Left hindlimb (tissue), 1 donor: ENCODE results near the gene RBM43.
"Not testable (repeated sequence)": the region's sequence is repeated elsewhere in the genome, so short reads cannot be mapped to it uniquely, and the experiment has no call there.

ENCODE experiments used
- DNase-seq: peaks from one replicate; pipeline ENCODE4 v3.0.0-alpha.2; 2018

Gene RBM43

DNA sequence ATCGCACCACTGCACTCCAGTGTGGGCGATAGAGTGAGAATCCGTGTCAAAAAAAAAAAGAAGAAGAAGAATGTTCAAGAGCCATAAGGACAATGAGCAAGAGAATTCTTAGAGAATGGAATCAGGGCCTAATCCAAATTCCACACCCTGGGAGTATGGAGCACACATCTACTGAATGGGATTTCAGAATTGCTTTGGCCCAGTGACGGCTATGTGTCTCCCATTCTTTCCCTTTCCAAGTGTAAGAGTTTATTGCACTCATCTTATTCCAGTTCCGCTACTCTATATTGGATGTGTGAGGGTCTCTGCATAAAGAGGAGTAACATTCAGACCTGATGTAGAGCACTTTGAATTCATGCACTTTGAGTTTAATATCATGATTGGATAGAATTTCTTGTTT, 5.9 kb upstream of the RBM43 start:
- no peak for DNase-seq

DNA sequence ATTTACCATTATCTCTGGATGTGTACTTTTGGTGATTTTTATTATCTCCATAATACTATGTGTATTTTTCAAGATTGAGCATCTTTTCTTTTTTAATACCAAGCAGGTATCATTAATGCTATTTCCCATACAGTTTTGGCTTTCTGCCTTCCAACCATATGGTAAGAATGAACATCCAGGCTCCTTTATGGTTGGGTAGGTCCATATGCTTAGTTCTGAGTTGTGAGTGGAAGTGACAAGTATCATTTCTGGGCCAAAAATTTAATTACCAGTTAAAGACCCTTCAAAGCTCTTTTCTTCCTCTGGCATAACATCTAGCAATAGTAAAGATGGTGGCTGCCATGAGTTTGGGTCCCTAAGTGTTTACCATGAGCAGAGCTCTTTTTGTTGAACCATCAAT, 4.3 kb upstream of the RBM43 start:
- no peak for DNase-seq

DNA sequence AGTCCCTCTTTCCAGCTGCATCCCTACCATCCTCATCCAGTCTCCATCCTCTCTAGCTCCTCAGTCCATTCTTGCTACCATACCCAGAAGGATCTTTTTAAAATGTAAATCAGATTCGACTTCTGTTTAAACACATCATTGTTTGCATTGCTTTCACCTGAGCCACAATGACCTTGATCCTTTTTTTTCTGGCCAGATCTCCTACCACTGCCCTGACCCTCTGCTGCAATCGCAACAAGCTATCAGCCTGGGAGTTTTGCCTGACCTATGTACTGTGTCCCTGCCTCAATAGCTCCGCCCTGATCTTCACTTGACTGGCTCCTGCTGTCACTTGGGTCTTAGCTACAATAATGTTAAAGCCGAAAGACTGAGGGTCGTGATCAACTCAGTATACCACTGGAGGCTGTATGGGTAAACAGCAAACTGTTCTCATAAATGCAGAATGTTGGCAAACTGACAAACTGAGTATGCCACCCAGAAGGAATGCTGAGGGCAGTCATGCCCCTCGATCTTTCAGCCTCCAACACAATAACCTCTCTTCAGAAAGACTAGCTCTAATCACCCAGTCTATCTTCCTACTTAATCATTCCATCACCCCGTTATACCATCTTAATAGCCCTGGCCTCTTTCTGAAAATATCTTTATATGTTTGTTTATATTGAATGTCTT, 2.6 kb upstream of the RBM43 start:
- no peak for DNase-seq

DNA sequence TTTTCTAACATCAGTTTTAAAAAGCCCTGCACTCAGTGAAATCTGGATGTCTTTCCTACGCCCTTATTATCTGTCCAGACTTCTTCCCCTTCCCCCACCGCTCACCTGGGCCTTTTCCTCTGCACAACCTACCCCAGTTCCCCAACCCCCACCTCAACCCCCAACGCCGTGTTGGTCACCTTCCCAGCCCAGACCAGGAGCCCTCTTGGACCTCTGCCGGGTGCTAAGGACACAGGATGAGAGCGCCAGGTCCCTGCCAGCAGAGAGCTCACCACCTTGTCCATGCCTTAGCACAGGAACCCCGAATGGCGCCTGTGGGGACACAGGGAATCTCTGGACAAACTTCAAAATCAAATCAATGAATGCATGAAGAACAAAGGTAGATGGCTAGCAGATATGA, 966 bp upstream of the RBM43 start:
- no peak for DNase-seq

DNA sequence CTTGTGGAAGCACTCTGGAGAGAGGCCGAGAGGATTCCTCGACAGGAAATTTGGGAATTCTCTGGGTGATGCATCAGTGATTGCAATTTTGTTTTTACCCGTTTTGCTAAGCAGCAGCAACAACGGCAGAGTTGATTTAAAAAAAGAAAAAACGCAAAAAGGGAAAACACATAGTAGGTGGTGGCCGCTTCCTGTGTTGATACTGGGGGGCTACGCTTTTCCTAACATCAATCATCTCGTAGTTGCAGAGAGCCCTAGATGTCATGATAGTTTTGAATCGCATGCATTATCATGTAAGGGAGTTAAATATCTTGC, 271 bp upstream of the RBM43 start:
- no peak for DNase-seq

DNA sequence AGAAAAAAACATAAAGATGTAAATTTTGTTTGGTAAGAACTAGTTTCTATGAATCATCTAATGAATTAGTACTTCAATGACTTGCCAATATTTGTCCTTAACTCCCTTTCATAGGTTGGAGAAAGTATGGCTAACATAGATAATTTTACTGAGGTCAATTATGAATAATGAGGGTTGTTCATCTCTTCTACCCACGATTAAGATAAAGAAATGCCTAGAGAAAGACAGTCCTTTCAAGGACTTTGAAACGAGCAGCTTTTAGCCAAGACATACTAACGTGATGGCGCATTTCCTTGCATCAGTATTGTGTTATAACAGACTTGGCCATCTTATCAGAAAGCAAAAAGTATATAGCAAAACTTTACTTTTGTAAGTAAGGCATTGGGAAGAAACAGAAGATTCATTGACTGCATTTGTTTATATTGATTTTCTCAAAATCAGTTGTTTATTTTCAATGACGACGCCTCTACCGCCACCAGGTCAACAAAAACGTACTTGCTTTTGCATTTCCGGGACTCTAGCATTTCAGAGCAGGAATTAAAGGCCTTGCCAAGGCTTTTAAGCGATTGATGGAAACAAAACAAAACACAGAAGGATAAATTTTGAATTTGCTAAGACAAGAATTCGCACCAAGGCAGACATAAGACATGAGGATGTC, 961 bp downstream of the RBM43 start:
- DNase-seq = no peak

DNA sequence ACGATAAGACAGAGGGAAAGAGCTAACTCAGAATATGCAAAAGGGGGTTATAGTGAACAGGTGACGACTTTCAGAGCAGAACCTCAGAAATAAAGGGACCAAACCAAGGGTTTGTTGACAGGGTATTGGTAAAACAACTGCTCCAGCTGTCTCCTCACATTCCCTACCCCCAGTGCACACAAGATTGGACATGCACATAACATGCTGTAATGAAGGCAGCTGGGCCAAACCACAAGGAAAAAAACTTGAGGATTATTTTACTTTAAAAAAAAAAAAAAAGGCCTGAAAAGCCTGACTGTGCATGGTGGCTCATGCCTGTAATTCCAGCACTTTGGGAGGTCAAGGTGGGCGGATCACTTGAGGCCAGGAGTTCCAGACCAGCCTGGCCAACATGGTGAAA, 3.5 kb downstream of the RBM43 start:
- no peak for DNase-seq

DNA sequence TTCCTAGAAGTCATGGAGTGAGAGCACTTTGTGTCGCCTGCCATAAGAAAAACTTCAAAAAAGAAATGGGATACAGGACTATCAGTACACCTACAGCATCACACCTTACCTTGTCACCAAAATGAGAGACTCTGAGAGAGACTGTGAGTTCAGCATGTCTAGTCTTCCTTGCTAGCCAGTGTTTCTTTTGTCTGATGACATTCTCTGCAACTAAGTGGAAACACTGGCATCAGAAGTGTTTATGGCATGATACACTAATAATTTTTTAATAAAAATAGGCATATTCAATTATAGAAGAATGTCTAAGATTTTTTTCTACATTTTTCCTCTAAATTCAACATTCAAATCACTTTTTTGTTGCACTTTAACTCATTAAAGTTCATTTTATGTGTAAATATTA, 9.0 kb downstream of the RBM43 start:
- no peak for DNase-seq

DNA sequence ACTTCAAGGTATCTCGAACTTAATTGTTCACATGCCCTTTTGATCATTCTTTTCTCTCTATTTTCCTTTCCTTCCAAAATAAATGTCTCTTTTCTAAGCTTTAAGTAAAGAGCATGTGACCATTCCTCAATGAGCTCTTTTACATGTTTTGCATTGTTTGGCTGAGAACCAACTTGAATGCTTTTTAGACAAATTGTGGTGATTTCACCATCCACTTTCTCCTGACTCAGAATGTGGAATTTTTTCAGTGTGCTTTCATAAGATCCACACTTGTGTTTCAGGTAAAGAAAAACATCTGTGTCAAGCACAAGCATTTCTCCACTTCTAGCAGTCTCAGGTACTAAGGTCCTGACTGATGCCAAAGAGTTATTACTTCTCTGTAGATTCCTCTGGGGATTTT, 10.7 kb downstream of the RBM43 start:
- DNase-seq = no peak

DNA sequence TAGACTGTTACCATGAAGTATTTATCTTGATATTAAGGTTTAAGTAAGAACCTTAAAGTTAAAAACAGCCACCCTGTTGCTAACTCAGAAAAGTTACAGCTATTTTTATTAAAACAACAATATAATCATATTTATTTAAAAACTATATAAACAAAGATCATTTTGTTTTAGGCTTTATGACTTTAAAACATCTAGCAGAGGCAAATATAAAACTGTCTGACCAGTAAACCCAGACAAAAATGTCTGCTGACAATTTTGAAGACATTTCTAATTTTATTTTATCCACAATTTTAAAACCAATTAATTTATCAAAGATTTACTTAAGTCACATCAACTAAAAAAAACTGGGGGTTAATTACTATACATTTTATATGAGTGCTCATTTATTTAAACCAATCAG, 14.2 kb downstream of the RBM43 start:
- DNase-seq = no peak

DNA sequence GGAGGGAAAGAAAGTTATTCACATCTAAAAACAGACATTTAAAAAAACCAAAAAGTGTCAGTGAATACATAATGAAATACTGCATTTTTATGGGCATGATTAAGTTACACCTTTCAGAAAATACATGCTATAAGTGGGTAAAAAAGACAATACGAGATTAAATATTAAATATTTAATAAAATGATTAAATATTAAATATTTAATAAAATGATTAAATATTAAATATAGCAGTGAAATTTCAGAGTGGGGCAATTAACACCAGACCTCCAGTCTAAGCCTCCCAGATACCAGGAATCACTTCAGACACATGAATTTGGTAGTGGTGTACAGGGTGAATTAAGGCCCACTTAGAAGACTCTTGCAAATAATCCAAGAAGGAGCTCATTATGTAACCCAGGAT, 15.5 kb downstream of the RBM43 start:
- no peak for DNase-seq

DNA sequence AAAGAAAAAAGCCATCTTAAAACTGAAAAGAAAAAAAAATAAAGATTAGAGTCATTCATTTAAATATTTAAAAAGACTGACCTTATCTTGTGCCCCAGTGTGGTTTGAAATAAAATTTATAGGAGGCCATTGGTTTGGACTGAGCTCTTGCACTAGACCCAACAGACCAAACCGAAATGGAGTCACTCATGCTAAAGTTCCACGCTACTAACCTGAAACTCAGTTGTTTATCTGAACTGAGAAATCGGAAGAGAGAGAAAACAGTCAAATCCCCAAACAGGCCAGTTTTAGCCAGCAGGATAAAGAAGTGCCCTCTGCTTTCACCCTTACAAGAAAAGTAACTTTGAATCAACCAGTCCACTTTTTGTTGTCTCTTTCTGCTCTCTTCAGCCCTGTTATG, 18.2 kb downstream of the RBM43 start:
- no peak for DNase-seq

DNA sequence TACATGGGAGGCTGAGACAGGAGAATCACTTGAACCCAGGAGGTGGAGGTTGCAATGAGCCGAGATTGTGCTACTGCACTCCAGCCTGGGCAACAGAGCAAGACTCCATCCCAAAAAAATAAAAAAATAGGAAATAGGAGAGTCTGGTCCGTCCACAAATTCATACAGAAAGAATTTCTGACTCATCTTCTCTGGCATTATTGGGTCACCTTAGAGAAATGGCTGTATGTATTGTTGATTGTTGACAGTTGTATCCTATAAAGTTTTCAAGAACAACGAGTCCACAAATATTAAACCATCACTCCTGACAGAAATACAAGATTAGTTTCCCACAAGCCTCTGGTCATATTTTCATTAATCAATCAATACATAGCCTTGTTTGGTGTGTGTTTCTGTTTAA, 20.4 kb downstream of the RBM43 start:
- DNase-seq = no peak

DNA sequence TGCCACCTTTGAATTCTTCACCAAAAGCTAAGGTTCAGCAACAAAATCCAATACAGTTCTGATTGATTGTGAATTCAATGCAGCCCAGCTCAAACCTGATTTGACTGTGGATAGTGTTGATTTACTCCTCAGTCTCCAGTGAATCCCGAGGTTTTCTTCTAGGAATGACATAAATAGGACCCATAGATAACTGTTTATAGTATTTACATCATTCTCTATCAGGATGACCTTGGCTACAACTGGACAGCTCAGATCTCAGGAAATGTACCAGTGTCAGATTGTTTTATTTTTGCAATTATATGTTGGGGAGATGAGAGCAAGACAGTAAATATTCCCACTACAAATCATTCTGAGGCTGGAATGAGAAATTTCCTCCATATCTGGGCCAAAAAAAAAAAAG, 21.2 kb downstream of the RBM43 start:
- no peak for DNase-seq

DNA sequence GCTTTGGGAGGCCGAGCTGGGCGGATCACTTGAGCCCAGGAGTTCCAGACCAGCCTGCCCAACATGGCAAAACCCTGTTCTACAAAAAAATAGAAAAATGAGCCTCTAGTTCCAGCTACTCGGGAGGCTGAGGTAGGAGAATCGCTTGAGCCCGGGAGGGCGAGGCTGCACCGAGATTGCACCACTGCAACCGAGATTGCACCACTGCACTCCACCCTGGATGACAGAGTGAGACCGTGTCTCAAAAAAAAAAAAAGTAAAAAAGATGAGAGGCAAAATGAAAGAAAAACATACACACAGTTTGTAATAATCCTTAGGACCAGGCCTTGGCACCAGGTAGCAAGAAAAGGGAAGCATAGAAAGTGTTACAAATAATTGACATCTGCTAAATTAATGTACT, 22.0 kb downstream of the RBM43 start:
- no peak for DNase-seq

DNA sequence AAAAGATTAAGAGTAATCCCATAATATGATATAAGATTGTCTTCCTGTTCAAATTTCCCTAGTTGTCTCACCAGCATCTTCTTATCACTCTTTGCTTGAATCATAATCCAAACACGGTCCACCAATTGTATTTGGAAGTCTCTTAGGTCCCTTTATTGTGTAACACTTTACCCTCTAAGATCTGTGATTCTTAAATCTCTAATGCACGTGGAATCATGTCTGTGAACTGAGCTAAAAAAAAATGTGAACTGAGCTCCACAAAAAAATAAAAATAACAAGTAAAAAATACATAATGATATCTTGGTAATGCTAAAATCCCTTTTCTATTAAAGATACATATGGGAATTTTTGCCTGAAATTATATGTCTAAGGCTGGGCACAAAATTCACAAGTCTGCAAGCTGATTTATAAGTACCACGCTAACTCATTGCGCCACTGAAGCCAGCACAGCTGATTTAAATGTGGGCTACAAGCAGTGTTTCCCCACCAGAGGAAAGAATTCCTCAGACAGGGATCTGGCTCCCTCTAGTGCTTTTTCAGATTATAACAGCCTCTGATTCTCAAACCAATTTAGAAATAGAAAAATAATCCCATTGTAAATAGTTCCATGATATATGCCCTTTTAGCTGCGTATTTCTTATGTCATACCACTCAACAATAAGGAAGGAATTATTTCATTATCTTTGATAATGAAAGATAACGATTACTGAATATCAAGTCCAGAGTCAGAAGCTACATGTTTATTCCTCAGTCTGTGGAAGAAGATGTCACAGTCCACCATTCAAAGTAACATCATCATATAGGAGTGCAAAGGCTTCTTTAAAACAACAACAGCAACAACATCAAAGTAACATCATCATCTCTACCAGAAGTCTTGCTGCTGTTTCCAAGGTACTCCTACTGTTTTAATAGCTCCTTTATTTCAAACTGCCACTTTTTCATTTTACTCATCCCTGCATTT, 22.9 kb downstream of the RBM43 start:
- peak; percentile 60 for DNase-seq

DNA sequence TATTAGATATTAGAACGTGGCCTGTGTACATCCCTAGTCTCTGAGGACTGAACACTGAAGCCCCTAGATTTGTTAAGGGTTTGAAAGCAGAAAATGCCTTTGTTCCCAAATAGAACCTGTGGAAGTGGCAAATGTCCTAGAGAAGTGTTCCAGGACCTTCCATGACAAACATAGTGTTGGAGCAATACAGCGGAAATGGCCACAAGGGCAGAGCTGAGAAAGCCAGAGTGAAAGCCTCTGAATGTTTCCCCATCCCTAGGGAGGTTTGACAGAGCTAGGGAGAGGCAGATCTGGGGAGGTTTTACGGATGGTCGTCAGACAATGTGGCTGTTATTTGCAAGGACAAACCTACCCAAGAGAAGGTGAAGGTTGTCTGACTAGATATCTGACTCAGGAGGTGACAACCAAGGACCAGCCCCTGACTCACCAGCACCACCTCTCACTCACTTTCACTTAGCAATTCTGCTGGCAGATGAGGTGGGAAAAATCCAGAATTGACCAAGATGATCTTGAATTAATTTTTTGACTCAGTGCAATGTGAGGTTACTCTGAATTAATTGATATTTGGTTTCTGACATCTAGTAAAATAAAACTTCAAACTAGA, 24.1 kb downstream of the RBM43 start:
- no peak for DNase-seq

DNA sequence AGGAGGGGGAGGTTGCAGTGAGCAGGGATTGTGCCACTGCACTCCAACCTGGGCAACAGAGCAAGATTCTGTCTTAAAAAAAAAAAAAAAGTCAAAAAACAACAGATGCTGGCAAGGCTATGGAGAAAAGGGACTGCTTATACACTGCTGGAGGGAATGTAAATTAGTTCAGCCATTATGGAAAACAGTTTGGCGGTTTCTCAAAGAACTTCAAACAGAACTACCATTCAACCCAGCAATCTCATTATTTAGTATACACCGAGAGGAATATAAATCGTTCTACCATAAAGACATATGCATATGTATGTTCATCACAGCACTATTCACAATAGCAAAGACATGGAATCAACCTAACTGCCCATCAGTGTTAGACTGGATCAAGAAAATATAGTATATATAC, 27.9 kb downstream of the RBM43 start:
- not testable (repeated sequence) for DNase-seq

DNA sequence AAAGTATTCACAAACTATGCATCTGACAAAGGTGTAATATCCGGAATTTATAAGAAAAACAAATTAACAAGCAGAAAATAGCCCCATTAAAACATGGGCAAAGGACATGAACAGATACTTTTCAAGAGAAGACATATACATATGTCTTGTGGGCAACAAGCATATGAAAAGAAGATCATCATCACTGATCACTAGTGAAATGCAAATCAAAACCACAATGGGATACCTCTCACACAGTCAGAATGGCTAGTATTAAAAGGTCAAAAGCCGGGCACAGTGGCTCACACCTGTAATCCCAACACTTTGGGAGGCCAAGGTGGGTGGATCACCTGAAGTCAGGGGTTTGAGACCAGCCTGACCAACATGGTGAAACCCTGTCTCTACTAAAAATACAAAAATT, 28.4 kb downstream of the RBM43 start:
- DNase-seq = not testable (repeated sequence)

DNA sequence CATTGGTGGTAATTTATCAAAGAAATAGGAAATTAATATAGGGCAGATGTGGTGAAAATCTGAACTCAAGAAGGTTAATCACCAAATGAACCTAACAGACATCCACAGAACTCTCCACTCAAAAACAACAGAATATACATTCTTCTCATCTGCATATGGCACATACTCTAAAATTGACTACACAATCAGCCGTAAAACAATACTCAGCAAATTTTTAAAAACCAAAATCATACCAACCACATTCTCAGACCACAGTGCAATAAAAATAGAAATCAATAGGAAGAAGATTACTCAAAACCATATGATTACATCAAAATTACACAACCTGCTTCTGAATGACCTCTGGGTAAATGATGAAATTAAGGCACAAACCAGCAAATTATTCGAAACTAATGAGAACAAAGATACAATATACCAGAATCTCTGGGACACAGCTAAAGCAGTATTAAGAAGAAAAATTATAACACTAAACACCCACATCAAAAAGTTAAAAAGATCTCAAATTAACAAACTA, 31.0 kb downstream of the RBM43 start:
- no peak for DNase-seq

DNA sequence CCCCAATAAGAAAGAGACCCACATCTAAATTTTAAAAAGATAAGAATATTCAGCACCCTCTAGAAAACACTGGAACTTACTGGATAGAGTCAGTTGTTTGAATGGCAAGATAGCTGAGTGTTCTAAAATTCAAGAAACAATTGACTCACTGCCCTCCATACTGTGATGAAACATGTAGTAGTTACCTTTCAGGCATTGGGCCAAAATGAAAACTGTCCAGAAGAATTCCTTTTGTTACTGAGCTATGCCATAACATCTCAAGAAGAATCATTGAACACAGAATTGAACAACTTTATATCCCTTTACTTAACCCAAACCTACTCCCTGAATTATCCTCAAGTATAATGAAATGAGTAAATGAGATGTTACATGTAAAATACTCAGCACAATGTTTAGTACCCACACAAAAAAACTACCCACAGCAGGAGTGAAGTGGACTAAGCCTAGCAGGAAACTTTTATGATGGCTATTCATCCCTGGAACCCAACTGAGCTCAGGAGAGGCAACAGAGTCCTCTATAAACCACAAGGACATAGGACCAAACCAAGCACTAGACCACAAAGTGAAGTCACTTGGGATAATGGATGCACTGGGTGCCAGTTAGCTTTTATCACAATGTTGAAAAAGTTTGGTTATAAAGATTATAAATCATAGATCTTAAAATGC, 32.7 kb downstream of the RBM43 start:
- no peak for DNase-seq

DNA sequence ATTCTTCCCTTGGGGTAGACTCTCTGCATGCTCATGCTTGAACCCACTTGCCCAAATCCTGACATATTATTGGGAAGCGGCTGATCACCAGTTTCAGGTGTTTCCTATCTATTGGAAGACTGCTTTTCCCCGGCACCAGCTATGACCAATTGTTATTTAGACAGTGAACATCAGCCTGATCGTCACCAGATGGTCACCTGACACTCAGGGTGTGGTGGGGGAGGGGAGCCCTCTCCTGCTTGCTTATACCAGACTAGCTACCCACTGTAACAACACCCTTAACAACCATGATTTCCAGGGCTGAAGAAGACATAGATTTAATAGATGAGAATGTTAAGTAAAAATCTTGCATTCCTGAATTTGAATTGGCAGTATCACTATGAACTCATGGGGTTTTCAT, 44.3 kb downstream of the RBM43 start:
- no peak for DNase-seq

DNA sequence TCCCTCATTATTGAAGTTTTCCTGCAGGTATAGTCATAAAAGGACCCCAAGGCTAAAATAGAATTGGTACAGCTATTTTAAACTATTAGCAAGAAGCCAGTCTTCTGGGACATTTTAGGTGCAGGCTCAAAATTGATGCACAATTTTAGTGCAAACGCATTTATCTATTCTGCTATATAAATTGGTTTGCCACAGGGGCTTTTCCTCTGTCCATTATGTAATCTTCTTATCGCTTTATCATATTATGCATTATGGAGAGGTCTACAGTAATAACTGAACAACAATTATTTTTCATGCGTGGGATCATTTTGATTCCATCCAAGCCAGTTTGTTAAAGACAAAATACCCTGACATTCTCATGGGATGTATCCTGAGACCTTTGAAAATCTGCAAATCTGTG, 54.6 kb downstream of the RBM43 start:
- no peak for DNase-seq
